Gastroesophageal sphincter (tissue), 3 donors: Measurements from ENCODE around the gene COBLL1.

ENCODE experiments used
- CTCF ChIP-seq, 4 experiments: fragments of 200-600 bp in 2 of 4; fragments of 450-650 bp in 2 of 4; sonication (generic) in 1 of 4; IDR thresholded peaks; one replicate each; pipeline ENCODE4 v1.5.1; 2017 to 2019; ENCODE audit warnings: antibody characterized with exemption in 4 of 4, mild to moderate bottlenecking in 2 of 4, moderate library complexity in 2 of 4
- EP300 ChIP-seq: sonication (generic); formaldehyde crosslinking; IDR thresholded peaks from one replicate; pipeline ENCODE4 v1.6.1; 2017; ENCODE audit warnings: antibody characterized with exemption, mild to moderate bottlenecking
- POLR2A ChIP-seq, 2 donors: fragments of 450-650 bp; IDR thresholded peaks; one replicate each; pipeline ENCODE4 v1.6.1; 2017; ENCODE audit warnings: antibody characterized with exemption in 2 of 2, mild to moderate bottlenecking in 2 of 2, moderate library complexity in 1 of 2

DNA sequence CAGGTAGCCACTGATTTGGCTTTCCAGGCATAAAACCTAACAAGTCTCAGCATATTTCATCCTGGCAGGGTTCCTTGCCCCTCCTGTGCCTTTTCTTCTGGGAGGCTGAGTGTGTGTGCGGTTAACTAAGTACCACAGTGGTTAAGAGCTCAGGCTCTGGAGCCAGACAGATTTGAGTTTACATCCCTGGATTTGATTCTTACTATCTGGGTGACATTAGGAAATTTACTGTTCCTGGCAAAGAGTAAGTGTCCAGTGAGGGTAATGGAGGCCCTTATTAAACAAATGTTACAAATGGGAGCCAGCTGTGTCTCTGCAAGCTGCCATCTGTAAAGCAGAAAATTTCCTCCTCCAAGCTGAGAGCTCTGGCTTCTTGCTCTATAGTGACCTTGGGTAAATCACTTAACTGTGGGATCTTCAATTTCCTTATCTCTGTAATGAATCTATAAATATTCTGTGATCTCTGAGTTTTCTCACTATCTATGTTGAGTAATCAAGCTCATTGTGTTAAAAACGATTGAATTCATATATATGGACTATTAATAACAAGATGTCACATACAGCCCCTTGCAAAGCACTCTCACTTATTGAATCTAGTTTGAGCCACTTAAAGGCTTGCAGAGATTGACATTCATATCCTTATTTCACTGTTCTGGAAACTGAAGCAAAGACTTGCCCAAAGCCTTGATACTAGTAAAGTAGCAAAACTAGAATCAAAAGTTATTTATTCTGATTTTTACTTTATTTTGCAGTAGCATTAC is 6.5 kb upstream of the COBLL1 start:
- TF ChIP-seq EP300 (no peak), CTCF (IDR thresholded peaks at IDR 0.05) (no peak), POLR2A (IDR thresholded peaks at IDR 0.05) (no peak)
